Uterus (tissue), 4 donors: Measurements from ENCODE around the gene MYLK3. TPM values are rescaled to one million over a fixed set of nuclear protein-coding genes. Genes with fewer than 3 reads are reported as not detected.

Experiments used
- DNase-seq, 2 donors: peaks; one replicate each; pipeline ENCODE4 v3.0.0-alpha.2; 2019 to 2020
- H3K27ac ChIP-seq, 2 donors: fragments of 200-600 bp; sonication (generic); 1 replicate in 1 of 2; 2 replicates in 1 of 2; pipeline ENCODE4 v1.5.1; 2016 to 2018
- H3K27me3 ChIP-seq, 2 donors: fragments of 200-600 bp; sonication (generic); one replicate each; pipeline ENCODE4 v1.5.1; 2018 to 2019; ENCODE audit warnings: control low read depth in 1 of 2
- H3K36me3 ChIP-seq, 2 donors: fragments of 200-600 bp; sonication (generic); one replicate each; pipeline ENCODE4 v1.5.1; 2019; ENCODE audit warnings: control low read depth in 1 of 2
- H3K4me1 ChIP-seq, 2 donors: fragments of 200-600 bp; sonication (generic); one replicate each; pipeline ENCODE4 v1.5.1; 2018 to 2019; ENCODE audit warnings: control low read depth in 1 of 2
- H3K4me3 ChIP-seq, 2 donors: fragments of 200-600 bp; sonication (generic); 1 replicate in 1 of 2; 2 replicates in 1 of 2; pipeline ENCODE4 v1.5.1; 2018 to 2019; ENCODE audit warnings: mild to moderate bottlenecking in 1 of 2
- H3K9me3 ChIP-seq, 2 donors: fragments of 200-600 bp; sonication (generic); one replicate each; pipeline ENCODE4 v1.5.1; 2019; ENCODE audit warnings: control low read depth in 1 of 2
- CTCF ChIP-seq, 4 experiments: fragments of 200-600 bp in 2 of 4; fragments of 450-650 bp in 2 of 4; sonication (generic) in 2 of 4; IDR thresholded peaks; one replicate each; pipeline ENCODE4 v1.5.1; 2016 to 2019; ENCODE audit warnings: antibody characterized with exemption in 4 of 4, mild to moderate bottlenecking in 2 of 4, moderate library complexity in 1 of 4
- POLR2A ChIP-seq, 2 donors: fragments of 450-650 bp; IDR thresholded peaks; one replicate each; pipeline ENCODE4 v1.6.1; 2016; ENCODE audit warnings: antibody characterized with exemption in 2 of 2, mild to moderate bottlenecking in 1 of 2, moderate library complexity in 1 of 2
- intact Hi-C: fragments of 100-400 bp; cut with DNase I; formaldehyde crosslinking; loops from one replicate; pipeline ENCODE4 v1.15.1; 2023; ENCODE audit warnings: low total_unique reads
- total RNA-seq, 4 donors: library from RNA; depleted of rRNA in 3 of 4; stranded (reverse); fragments of >200 nt in 3 of 4; gene quantifications; one replicate each; pipeline versions ENCODE4 v1.1.0 to v1.2.4, GENCODE V29; 2014 to 2023
- donor health status: DM: yes; HTN: yes; CAD: no.

MYLK3 gene
- total RNA-seq, 4 donors from 2014 or later, result 0.51 to 4.8 (median 0.61) TPM; not detected in 1

- no peaks in the 10 kb centered on the region for H3K9me3 ChIP-seq
- no peak for DNase-seq
- intact Hi-C loops, result no loop called here
- no peaks in the 10 kb centered on the region for H3K4me1 ChIP-seq
- no peak overlapping the region for H3K27ac ChIP-seq
- H3K27me3 ChIP-seq, result no peaks in the 10 kb centered on the region
- H3K36me3 ChIP-seq, result no peaks in the 10 kb centered on the region
- no peak overlapping the region for H3K4me3 ChIP-seq
- no peak for TF ChIP-seq CTCF (IDR thresholded peaks at IDR 0.05)
- TF ChIP-seq POLR2A (IDR thresholded peaks at IDR 0.05), result no peak
Measured at GRCh38 chr16:46702030-46702429, 46.1 kb downstream of the MYLK3 start.

DNA sequence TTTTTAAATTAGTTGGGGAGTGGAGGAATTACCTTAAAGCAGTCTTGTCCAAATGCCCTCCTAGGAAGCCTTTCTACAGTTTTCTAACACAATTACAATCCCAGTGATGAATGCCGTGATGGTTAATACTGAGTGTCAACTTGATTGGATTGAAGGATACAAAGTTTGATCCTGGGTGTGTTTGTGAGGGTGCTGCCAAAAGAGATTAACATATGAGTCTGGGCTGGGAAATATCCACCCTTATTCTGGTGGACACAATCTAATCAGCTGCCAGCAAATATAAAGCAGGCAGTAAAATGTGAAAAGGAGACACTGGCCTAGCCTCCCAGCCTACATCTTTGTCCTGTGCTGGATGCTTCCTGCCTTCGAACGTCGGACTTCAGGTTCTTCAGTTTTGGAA lies 46.5 kb downstream of the MYLK3 start:
- DNase-seq, result no peak
- Histone ChIP-seq H3K27me3 (no peaks in the 10 kb centered on the region), H3K9me3 (no peaks in the 10 kb centered on the region), H3K4me3 (no peak overlapping the region), H3K4me1 (no peaks in the 10 kb centered on the region), H3K36me3 (no peaks in the 10 kb centered on the region), H3K27ac (no peak overlapping the region)
- intact Hi-C loops, result no loop called here
- TF ChIP-seq CTCF (IDR thresholded peaks at IDR 0.05) (no peak), POLR2A (IDR thresholded peaks at IDR 0.05) (no peak)

DNA sequence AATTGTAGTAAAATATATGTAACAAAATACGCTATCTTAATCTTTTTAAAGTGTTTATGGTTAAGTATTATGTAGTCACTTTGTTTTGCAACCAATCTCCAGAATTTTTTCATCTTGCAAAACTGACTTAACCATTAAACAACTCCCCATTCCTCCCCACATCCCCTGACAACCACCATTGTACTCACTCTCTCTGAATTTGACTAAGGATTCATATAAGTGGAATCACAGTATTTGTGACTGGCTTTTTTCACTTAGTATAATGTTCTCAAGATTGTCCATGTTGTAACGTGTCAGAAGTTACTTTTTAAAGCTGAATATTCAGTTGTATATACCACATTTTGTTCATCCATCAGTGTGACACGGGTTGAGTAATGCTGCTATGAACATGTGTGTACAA lies 48.1 kb downstream of the MYLK3 start:
- Histone ChIP-seq H3K27me3 (no peaks in the 10 kb centered on the region), H3K4me3 (no peak overlapping the region), H3K4me1 (no peaks in the 10 kb centered on the region), H3K27ac (no peak overlapping the region), H3K9me3 (no peaks in the 10 kb centered on the region), H3K36me3 (no peaks in the 10 kb centered on the region)
- intact Hi-C loops, result no loop called here
- no peak for DNase-seq
- TF ChIP-seq POLR2A (IDR thresholded peaks at IDR 0.05) (no peak), CTCF (IDR thresholded peaks at IDR 0.05) (no peak)

DNA sequence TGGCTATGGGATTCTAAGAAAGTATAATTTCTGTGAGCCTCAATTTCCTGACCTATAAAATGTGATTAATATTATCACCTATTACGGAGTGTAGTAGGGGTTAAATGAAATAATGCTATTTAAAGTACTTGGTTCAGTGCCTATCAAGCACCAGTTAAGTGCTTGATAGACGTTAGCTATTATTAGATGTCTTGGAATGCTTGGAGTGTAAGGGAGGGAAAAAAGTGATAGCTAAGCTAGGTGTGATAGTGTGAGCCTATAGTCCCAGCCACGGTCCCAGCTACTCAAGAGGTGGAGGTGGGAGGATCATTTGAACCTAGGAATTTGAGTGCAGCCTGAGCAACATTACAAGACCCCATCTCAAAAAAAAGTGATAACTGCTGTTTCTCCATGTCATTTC lies 51.2 kb downstream of the MYLK3 start:
- no peak overlapping the region for H3K27ac ChIP-seq
- no peaks in the 10 kb centered on the region for H3K36me3 ChIP-seq
- TF ChIP-seq CTCF (IDR thresholded peaks at IDR 0.05) (no peak), POLR2A (IDR thresholded peaks at IDR 0.05) (no peak)
- no peaks in the 10 kb centered on the region for H3K27me3 ChIP-seq
- H3K9me3 ChIP-seq, result no peaks in the 10 kb centered on the region
- intact Hi-C loops, result no loop called here
- DNase-seq, result no peak
- no peak overlapping the region for H3K4me3 ChIP-seq
- H3K4me1 ChIP-seq, result no peaks in the 10 kb centered on the region

- H3K27me3 ChIP-seq, result no peaks in the 10 kb centered on the region
- H3K36me3 ChIP-seq, result no peaks in the 10 kb centered on the region
- intact Hi-C loops, result no loop called here
- H3K4me3 ChIP-seq, result no peak overlapping the region
- no peaks in the 10 kb centered on the region for H3K4me1 ChIP-seq
- TF ChIP-seq CTCF (IDR thresholded peaks at IDR 0.05) (no peak), POLR2A (IDR thresholded peaks at IDR 0.05) (no peak)
- H3K27ac ChIP-seq, result no peak overlapping the region
- DNase-seq, result no peak
- H3K9me3 ChIP-seq, result no peaks in the 10 kb centered on the region
Measured at GRCh38 chr16:46695937-46696336, 52.2 kb downstream of the MYLK3 start.
